ENCODE data around the gene MTUS2. TPM values are rescaled to one million over a fixed set of nuclear protein-coding genes. Genes with fewer than 3 reads are reported as not detected.

The MTUS2 gene
- total and polyA plus RNA-seq, 2 of the 8 experiments (the other 6 are each of a cell fraction or from before 2014, with no cell fraction given), result 0.18 to 0.80 TPM

DNA sequence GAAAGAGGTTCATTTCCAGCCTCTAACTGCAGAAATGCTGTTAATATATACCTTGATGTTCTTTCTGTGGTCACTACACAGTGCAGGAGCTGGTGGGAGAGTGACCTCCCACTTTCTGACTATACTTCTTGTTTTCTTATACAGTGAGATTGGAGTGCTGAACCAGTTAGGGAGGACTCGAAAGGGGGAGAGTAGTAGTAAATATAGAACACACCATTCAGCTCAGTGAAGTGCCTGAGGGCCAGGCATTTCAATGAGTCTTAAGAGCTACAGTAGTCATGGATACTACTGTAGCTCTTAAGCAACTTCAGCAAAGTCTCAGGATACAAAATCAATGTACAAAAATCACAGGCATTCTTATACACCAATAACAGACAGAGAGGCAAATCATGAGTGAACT lies 372.9 kb downstream of the MTUS2 start:
- H2BK20ac ChIP-seq (ENCODE audit: low read length), result no peak overlapping the region
- no peak overlapping the region for H4K5ac ChIP-seq (ENCODE audit: insufficient read length, low read depth, low read length)
- H2AFZ ChIP-seq (ENCODE audit: low read length), result no peak overlapping the region
- no peaks in the 10 kb centered on the region for H3K27me3 ChIP-seq (replicated peaks in 1 of 4; ENCODE audit: control insufficient read depth in 3 of 4, extremely low read depth in 1 of 4, insufficient read depth in 3 of 4, low read length in 3 of 4)
- H2BK5ac ChIP-seq (ENCODE audit: low read depth, low read length), result no peak overlapping the region
- H2BK15ac ChIP-seq (ENCODE audit: low read length), result no peak overlapping the region
- no peaks in the 10 kb centered on the region for H4K20me1 ChIP-seq (replicated peaks in 1 of 2; ENCODE audit: control insufficient read depth in 1 of 2, insufficient read depth in 2 of 2, low read length in 2 of 2)
- no peak overlapping the region for H3K18ac ChIP-seq (ENCODE audit: extremely low read depth, low read length)
- no peak overlapping the region for H2BK12ac ChIP-seq (ENCODE audit: low read depth, low read length)
- no peaks in the 10 kb centered on the region for H3K79me2 ChIP-seq (ENCODE audit: control insufficient read depth in 1 of 2, insufficient read depth in 2 of 2, low read length in 2 of 2)
- H3K4ac ChIP-seq (replicated peaks; ENCODE audit: insufficient read length, low read depth, low read length), result no peak overlapping the region
- H3K4me3 ChIP-seq (ENCODE audit: extremely low read depth in 1 of 4, insufficient read depth in 2 of 4, low read depth in 3 of 4, low read length in 4 of 4), result no peak overlapping the region
- peaks cover 3% of the 10 kb centered on the region in 2 experiments; a peak in 1 of 4 replicates for H3K9me3 ChIP-seq (ENCODE audit: insufficient read depth in 2 of 2, low read depth in 1 of 2, low read length in 1 of 2)
- H3K4me1 ChIP-seq (replicated peaks in 1 of 4; ENCODE audit: control insufficient read depth in 3 of 4, insufficient read depth in 4 of 4, low read length in 3 of 4), result no peaks in the 10 kb centered on the region
- H3K56ac ChIP-seq (replicated peaks; ENCODE audit: insufficient read length, low read depth, low read length), result no peak overlapping the region
- no peak for DNase-seq (ENCODE audit: low read depth in 1 of 2, low spot score in 2 of 2)
- POLR2A ChIA-PET (ENCODE audit: partially characterized antibody), result no interaction called here
- FAIRE-seq, result no peak
- no peaks in the 10 kb centered on the region for H3K79me1 ChIP-seq (ENCODE audit: low read depth, low read length)
- CTCF ChIA-PET (ENCODE audit: partially characterized antibody), result no interaction called here
- H4K8ac ChIP-seq (ENCODE audit: extremely low read depth, insufficient read depth, low read length), result no peak overlapping the region
- no peak overlapping the region for H3K14ac ChIP-seq (ENCODE audit: insufficient read length)
- no peaks in the 10 kb centered on the region for H3K36me3 ChIP-seq (ENCODE audit: control insufficient read depth in 2 of 4, insufficient read depth in 4 of 4, low read length in 3 of 4)
- H3K23ac ChIP-seq (ENCODE audit: insufficient read length), result no peak overlapping the region
- H2BK120ac ChIP-seq (replicated peaks; ENCODE audit: low read depth, low read length), result no peak overlapping the region
- no peak overlapping the region for H3K4me2 ChIP-seq (ENCODE audit: insufficient read depth in 1 of 2, low read depth in 2 of 2, low read length in 2 of 2)
- H3K27ac ChIP-seq (ENCODE audit: low read depth, low read length), result no peak overlapping the region
- WGBS, 2 experiments (ENCODE audit: extremely low coverage in 1 of 2, insufficient coverage in 1 of 2, insufficient read length in 1 of 2, insufficient replicate concordance in 2 of 2, low coverage in 1 of 2, low lambda C conversion rate in 2 of 2, missing lambda C conversion rate in 1 of 2), result 95% methylated on average over 1 of the region's 1 CpG; no CpG with 5 or more reads in 1 of the 2 experiments
- no peak overlapping the region for H2AK5ac ChIP-seq (ENCODE audit: low read depth, low read length)
- H3K23me2 ChIP-seq (ENCODE audit: low read depth, low read length), result no peaks in the 10 kb centered on the region
- no peak overlapping the region for H4K91ac ChIP-seq (replicated peaks; ENCODE audit: insufficient read length, low read length)
- H3K9ac ChIP-seq (replicated peaks in 1 of 4; ENCODE audit: extremely low read depth in 1 of 4, low read depth in 3 of 4, low read length in 3 of 4), result no peak overlapping the region
- TF ChIP-seq SIRT6 (IDR thresholded peaks at IDR 0.05; ENCODE audit: low read length) (no peak), KDM4A (IDR thresholded peaks at IDR 0.05; ENCODE audit: low read depth, low read length, severe bottlenecking) (no peak), TBP (IDR thresholded peaks at IDR 0.05; ENCODE audit: low read depth, low read length) (no peak), EGR1 (IDR thresholded peaks at IDR 0.05; ENCODE audit: borderline replicate concordance, low read depth, low read length) (no peak), TAF1 (IDR thresholded peaks at IDR 0.05; ENCODE audit: low read depth, low read length) (no peak)
